ENCODE results near the gene GOLGA8N.
A peak's percentile ranks its signal among the peaks of the same experiment; 100 is the strongest.
"Not testable (repeated sequence)": the region's sequence is repeated elsewhere in the genome, so short reads cannot be mapped to it uniquely, and the experiment has no call there.

Gene GOLGA8N

DNA sequence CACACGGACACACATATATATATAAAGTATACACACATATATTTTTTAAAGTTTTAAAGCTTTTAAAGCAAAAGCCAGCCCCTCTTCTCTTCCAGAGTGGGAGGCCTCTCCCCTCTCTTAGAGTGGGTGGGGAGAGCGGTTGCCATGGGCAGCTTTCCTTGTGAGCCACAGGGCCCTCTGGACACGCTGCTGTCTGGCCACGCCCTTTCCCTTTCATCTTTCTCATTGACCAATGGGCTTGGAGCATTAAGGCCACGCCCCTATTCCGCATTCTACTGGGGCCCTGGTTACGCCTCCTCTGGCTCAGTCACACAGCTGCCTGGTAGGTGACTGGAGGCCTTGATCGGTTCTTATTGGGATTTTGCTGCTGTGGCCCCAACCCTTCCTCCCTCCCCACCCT is at the start of gene GOLGA8N:
Gene GOLGA8N (plus strand): TSS at position 306 of the 400 bp plus-strand sequence.
- H3K27ac ChIP-seq (ENCODE audit: low read length); H3K4me1 ChIP-seq (ENCODE audit: control insufficient read depth in 1 of 2, insufficient read depth in 2 of 2, low read length in 2 of 2); H3K4me3 ChIP-seq (ENCODE audit: low read depth in 1 of 2, low read length in 2 of 2); H3K27me3 ChIP-seq (ENCODE audit: low read depth, low read length); H3K36me3 ChIP-seq (ENCODE audit: control insufficient read depth in 1 of 2, insufficient read depth in 2 of 2, low read length in 2 of 2); H3K9me3 ChIP-seq (ENCODE audit: control insufficient read depth in 1 of 2, low read length in 2 of 2): not testable (repeated sequence)

- H3K4me3 ChIP-seq (ENCODE audit: low read depth in 1 of 2, low read length in 2 of 2); H3K27me3 ChIP-seq (ENCODE audit: low read depth, low read length); H3K27ac ChIP-seq (ENCODE audit: low read length); H3K9me3 ChIP-seq (ENCODE audit: control insufficient read depth in 1 of 2, low read length in 2 of 2); H3K4me1 ChIP-seq (ENCODE audit: control insufficient read depth in 1 of 2, insufficient read depth in 2 of 2, low read length in 2 of 2); H3K36me3 ChIP-seq (ENCODE audit: control insufficient read depth in 1 of 2, insufficient read depth in 2 of 2, low read length in 2 of 2): not testable (repeated sequence)
Observed at GRCh38 chr15:32543456-32543855, 49.8 kb upstream of the GOLGA8N start.

GRCh38 chr15:32545129-32545528 is 48.1 kb upstream of the GOLGA8N start:
- H3K27ac ChIP-seq (ENCODE audit: low read length); H3K27me3 ChIP-seq (ENCODE audit: low read depth, low read length); H3K4me1 ChIP-seq (ENCODE audit: control insufficient read depth in 1 of 2, insufficient read depth in 2 of 2, low read length in 2 of 2); H3K9me3 ChIP-seq (ENCODE audit: control insufficient read depth in 1 of 2, low read length in 2 of 2); H3K4me3 ChIP-seq (ENCODE audit: low read depth in 1 of 2, low read length in 2 of 2); H3K36me3 ChIP-seq (ENCODE audit: control insufficient read depth in 1 of 2, insufficient read depth in 2 of 2, low read length in 2 of 2): not testable (repeated sequence)

DNA sequence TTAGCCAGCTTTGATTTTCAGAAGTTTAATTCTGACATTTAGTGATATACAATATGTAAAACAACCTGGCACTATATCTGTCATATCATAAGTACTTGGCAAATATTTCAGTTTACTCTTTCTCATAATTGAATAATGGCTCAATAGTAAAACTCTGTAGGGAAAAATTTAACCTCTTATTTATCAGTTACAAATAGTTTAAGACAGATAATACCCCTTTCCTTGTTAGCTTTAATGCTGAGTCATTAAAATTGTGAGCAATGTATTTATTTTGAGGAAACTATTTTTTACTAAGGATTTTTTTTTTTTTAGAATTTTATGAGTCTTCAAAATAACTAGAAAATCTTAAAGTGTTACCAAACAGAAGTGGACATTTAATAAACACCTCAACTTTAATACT is 38.7 kb upstream of the GOLGA8N start:
- not testable (repeated sequence) for H3K9me3 ChIP-seq (ENCODE audit: control insufficient read depth in 1 of 2, low read length in 2 of 2); H3K4me3 ChIP-seq (ENCODE audit: low read depth in 1 of 2, low read length in 2 of 2); H3K27me3 ChIP-seq (ENCODE audit: low read depth, low read length); H3K4me1 ChIP-seq (ENCODE audit: control insufficient read depth in 1 of 2, insufficient read depth in 2 of 2, low read length in 2 of 2); H3K27ac ChIP-seq (ENCODE audit: low read length); H3K36me3 ChIP-seq (ENCODE audit: control insufficient read depth in 1 of 2, insufficient read depth in 2 of 2, low read length in 2 of 2)

- H3K9me3 ChIP-seq (ENCODE audit: control insufficient read depth in 1 of 2, low read length in 2 of 2); H3K27me3 ChIP-seq (ENCODE audit: low read depth, low read length); H3K36me3 ChIP-seq (ENCODE audit: control insufficient read depth in 1 of 2, insufficient read depth in 2 of 2, low read length in 2 of 2); H3K4me3 ChIP-seq (ENCODE audit: low read depth in 1 of 2, low read length in 2 of 2); H3K27ac ChIP-seq (ENCODE audit: low read length); H3K4me1 ChIP-seq (ENCODE audit: control insufficient read depth in 1 of 2, insufficient read depth in 2 of 2, low read length in 2 of 2): not testable (repeated sequence)
Observed at GRCh38 chr15:32562198-32562597, 31.1 kb upstream of the GOLGA8N start.

- H3K36me3 ChIP-seq (ENCODE audit: control insufficient read depth in 1 of 2, insufficient read depth in 2 of 2, low read length in 2 of 2); H3K27me3 ChIP-seq (ENCODE audit: low read depth, low read length); H3K27ac ChIP-seq (ENCODE audit: low read length): not testable (repeated sequence)
Observed at GRCh38 chr15:32568988-32569387, 24.3 kb upstream of the GOLGA8N start.

DNA sequence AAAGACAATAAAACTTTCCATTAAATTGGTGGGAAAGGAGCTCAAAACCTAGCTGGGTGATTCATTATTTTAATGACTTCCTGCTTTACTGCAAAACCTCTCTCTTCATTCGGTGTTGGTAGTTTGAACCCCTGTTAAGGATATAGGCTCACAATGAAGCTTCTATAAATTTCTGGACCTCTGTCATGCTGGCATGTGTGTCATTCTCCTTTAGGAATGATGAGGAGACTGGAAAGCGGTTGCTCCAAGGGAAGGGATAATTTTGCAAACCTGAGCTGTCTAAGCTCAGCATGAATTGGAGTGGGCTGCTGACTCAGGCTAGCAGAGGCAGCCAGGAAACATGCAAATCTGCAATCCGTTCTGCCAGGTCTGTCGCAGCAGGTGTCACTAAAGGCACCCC is 14.8 kb upstream of the GOLGA8N start:
- not testable (repeated sequence) for H3K27ac ChIP-seq (ENCODE audit: low read length); H3K9me3 ChIP-seq (ENCODE audit: control insufficient read depth in 1 of 2, low read length in 2 of 2); H3K4me3 ChIP-seq (ENCODE audit: low read depth in 1 of 2, low read length in 2 of 2); H3K4me1 ChIP-seq (ENCODE audit: control insufficient read depth in 1 of 2, insufficient read depth in 2 of 2, low read length in 2 of 2); H3K27me3 ChIP-seq (ENCODE audit: low read depth, low read length); H3K36me3 ChIP-seq (ENCODE audit: control insufficient read depth in 1 of 2, insufficient read depth in 2 of 2, low read length in 2 of 2)

More at GRCh38 chr15:32568988-32569387, 24.3 kb upstream of the GOLGA8N start:
- H3K4me1 ChIP-seq (ENCODE audit: control insufficient read depth in 1 of 2, insufficient read depth in 2 of 2, low read length in 2 of 2); H3K9me3 ChIP-seq (ENCODE audit: control insufficient read depth in 1 of 2, low read length in 2 of 2); H3K4me3 ChIP-seq (ENCODE audit: low read depth in 1 of 2, low read length in 2 of 2): not testable (repeated sequence)

DNA sequence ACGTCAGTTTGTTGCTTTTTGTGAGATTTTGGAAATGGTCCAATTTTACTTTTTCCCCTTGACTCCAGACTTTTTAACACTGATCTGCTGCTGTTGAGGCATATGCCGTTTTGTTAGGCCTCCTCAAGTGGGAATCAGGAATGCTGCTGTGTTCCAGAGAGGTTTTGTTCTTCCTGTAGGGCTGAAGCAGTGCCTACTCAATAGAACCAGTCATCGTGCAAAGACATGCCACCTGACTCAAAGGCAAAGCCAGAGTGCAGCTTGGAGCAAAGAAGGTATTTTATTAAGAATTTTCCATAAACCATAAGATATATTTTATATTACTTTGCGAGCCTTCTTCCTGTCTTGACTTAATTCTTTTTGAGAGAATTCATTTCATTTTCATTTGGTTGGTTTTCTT is 7.4 kb upstream of the GOLGA8N start:
- not testable (repeated sequence) for H3K4me3 ChIP-seq (ENCODE audit: low read depth in 1 of 2, low read length in 2 of 2); H3K27ac ChIP-seq (ENCODE audit: low read length); H3K9me3 ChIP-seq (ENCODE audit: control insufficient read depth in 1 of 2, low read length in 2 of 2)

DNA sequence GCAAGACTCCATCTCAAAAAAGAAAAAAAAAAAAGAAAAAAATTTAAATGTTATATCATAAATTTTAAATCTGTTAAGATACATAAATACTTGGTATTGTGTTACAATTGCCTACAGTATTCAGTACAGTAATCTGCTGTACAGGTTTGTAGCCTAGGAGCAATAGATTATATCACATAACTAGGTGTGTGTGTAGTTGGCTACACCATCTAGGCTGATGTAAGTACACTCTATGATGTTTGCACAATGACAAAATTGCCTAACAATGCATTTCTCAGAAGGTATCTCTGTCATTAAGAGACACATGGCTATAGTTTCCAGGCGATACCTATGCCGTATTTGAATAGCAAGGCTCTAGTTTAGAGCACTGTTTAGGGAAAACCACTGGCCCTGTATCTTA is 16.3 kb downstream of the GOLGA8N start:
- not testable (repeated sequence) for H3K27me3 ChIP-seq (ENCODE audit: low read depth, low read length); H3K4me3 ChIP-seq (ENCODE audit: low read depth in 1 of 2, low read length in 2 of 2); H3K4me1 ChIP-seq (ENCODE audit: control insufficient read depth in 1 of 2, insufficient read depth in 2 of 2, low read length in 2 of 2); H3K27ac ChIP-seq (ENCODE audit: low read length); H3K36me3 ChIP-seq (ENCODE audit: control insufficient read depth in 1 of 2, insufficient read depth in 2 of 2, low read length in 2 of 2); H3K9me3 ChIP-seq (ENCODE audit: control insufficient read depth in 1 of 2, low read length in 2 of 2)

More for the DNA sequence above, 7.4 kb upstream of the GOLGA8N start:
- not testable (repeated sequence) for H3K36me3 ChIP-seq (ENCODE audit: control insufficient read depth in 1 of 2, insufficient read depth in 2 of 2, low read length in 2 of 2); H3K27me3 ChIP-seq (ENCODE audit: low read depth, low read length); H3K4me1 ChIP-seq (ENCODE audit: control insufficient read depth in 1 of 2, insufficient read depth in 2 of 2, low read length in 2 of 2)

DNA sequence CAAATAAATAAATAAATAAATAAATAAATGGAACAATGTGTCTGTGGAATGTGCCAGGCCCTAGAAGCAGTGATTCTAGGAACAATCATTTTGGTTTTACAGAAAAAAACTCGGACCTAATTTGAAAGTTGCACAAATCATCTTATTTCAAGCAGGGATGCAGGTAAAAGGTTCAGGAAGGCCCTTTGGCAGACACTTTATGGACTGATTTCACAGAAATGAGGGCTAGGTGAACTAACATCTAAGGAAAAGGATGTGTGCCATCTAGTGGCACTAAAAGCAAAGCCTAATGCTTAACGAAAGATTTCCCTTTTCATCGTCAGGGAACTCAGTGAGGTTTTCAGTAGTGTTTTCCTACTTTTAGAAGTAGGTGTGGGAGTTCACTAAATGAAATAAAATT is 17.5 kb downstream of the GOLGA8N start:
- not testable (repeated sequence) for H3K27ac ChIP-seq (ENCODE audit: low read length); H3K27me3 ChIP-seq (ENCODE audit: low read depth, low read length); H3K9me3 ChIP-seq (ENCODE audit: control insufficient read depth in 1 of 2, low read length in 2 of 2); H3K4me1 ChIP-seq (ENCODE audit: control insufficient read depth in 1 of 2, insufficient read depth in 2 of 2, low read length in 2 of 2); H3K4me3 ChIP-seq (ENCODE audit: low read depth in 1 of 2, low read length in 2 of 2); H3K36me3 ChIP-seq (ENCODE audit: control insufficient read depth in 1 of 2, insufficient read depth in 2 of 2, low read length in 2 of 2)

DNA sequence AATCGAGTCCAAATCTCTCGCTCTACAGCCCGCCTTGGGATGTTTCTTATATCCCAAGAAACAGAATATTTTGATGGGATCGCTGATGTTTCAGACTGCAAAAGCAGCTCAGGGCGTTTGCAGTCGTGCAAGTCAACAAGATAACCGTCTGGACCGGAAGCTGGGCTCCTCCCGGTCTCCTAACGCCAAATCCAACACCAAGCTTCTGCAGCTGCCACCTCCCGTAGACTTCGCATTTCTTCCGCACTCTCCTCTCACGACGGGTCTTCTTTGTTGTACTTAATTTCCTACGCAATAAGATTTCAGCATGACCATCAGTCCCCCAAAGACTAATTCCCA is 21.4 kb downstream of the GOLGA8N start:
- H3K4me1 ChIP-seq (ENCODE audit: control insufficient read depth in 1 of 2, insufficient read depth in 2 of 2, low read length in 2 of 2); H3K36me3 ChIP-seq (ENCODE audit: control insufficient read depth in 1 of 2, insufficient read depth in 2 of 2, low read length in 2 of 2); H3K9me3 ChIP-seq (ENCODE audit: control insufficient read depth in 1 of 2, low read length in 2 of 2); H3K27me3 ChIP-seq (ENCODE audit: low read depth, low read length): not testable (repeated sequence)
- peak overlapping the region; percentile 75 for H3K27ac ChIP-seq (ENCODE audit: low read length)
- H3K4me3 ChIP-seq (ENCODE audit: low read depth in 1 of 2, low read length in 2 of 2), result peak overlapping the region; percentile 64 to 66

GRCh38 chr15:32615051-32615870 is 22.0 kb downstream of the GOLGA8N start, which contains the start of gene ARHGAP11A:
Gene ARHGAP11A, plus strand, starts transcription at chr15:32615504. Its CDS starts 708 bp downstream, at chr15:32616212.
- not testable (repeated sequence) for H3K4me1 ChIP-seq (ENCODE audit: control insufficient read depth in 1 of 2, insufficient read depth in 2 of 2, low read length in 2 of 2); H3K9me3 ChIP-seq (ENCODE audit: control insufficient read depth in 1 of 2, low read length in 2 of 2); H3K36me3 ChIP-seq (ENCODE audit: control insufficient read depth in 1 of 2, insufficient read depth in 2 of 2, low read length in 2 of 2); H3K27me3 ChIP-seq (ENCODE audit: low read depth, low read length)
- peak within 1 kb of the TSS; percentile 64 to 66 for H3K4me3 ChIP-seq (ENCODE audit: low read depth in 1 of 2, low read length in 2 of 2)
- H3K27ac ChIP-seq (ENCODE audit: low read length), result peak within 1 kb of the TSS; percentile 75
